ENCODE measurements around the gene PAX6.

PAX6 gene

DNA sequence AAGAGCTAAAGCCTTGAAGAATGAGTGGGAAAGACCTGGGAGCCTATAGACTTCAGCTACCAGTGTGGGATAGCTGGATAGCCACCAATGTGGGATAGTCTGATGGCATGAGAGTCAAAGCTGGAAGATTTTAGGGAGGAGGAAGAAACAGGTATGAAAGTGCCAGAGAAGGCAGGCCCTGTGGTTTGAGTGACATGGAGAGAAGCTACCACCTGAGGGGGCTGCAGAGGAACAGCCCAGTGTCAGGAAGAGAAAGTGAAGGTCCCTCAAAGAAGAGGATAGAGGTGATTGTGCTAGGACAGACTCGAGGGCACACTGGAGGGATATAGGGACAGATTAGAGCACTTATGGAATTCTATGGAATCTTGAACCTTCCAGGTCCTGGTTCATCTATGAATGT lies 23.1 kb upstream of the PAX6 start:
- no peaks in the 10 kb centered on the region for H3K27me3 ChIP-seq (ENCODE audit: insufficient read depth, low read depth)
- H3K4me1 ChIP-seq (ENCODE audit: low read depth, poor library complexity, severe bottlenecking), result no peaks in the 10 kb centered on the region
- H3K4me3 ChIP-seq (IDR thresholded peaks at IDR 0.05; ENCODE audit: insufficient read depth, low read depth, low read length), result no peak overlapping the region
- no peaks in the 10 kb centered on the region for H4K20me1 ChIP-seq (ENCODE audit: insufficient read depth)
- no peak overlapping the region for H3K9ac ChIP-seq
- H3K36me3 ChIP-seq (ENCODE audit: insufficient read depth), result no peaks in the 10 kb centered on the region
- no peaks in the 10 kb centered on the region for H3K79me2 ChIP-seq (ENCODE audit: insufficient read depth, low read depth)
- no peak overlapping the region for H2AFZ ChIP-seq (ENCODE audit: low read depth)
- TF ChIP-seq, protein P1, sequence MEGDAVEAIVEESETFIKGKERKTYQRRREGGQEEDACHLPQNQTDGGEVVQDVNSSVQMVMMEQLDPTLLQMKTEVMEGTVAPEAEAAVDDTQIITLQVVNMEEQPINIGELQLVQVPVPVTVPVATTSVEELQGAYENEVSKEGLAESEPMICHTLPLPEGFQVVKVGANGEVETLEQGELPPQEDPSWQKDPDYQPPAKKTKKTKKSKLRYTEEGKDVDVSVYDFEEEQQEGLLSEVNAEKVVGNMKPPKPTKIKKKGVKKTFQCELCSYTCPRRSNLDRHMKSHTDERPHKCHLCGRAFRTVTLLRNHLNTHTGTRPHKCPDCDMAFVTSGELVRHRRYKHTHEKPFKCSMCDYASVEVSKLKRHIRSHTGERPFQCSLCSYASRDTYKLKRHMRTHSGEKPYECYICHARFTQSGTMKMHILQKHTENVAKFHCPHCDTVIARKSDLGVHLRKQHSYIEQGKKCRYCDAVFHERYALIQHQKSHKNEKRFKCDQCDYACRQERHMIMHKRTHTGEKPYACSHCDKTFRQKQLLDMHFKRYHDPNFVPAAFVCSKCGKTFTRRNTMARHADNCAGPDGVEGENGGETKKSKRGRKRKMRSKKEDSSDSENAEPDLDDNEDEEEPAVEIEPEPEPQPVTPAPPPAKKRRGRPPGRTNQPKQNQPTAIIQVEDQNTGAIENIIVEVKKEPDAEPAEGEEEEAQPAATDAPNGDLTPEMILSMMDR (conservative IDR thresholded peaks at IDR 0.05; ENCODE audit: low read depth, low read length), result no peak
- H3K27ac ChIP-seq, result no peak overlapping the region
- H3K4me2 ChIP-seq, result no peak overlapping the region

DNA sequence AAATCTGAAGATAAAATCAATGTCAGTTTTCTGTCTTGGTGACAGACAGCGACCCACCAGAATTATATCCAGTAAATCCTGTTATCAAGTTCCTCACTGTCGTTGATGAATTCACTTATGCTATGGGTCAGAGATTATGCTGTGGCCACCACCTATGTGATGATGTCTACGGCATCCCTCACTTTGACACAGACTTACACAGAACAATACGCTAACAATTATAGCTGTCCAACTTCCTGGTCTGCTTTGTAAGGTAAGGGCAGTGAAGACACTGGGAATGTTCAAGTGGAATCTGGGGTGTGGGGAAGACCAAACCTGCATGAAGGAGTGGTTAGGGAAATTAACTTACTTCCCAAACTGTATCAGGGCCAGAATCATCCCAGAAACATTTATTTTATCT lies 19.3 kb upstream of the PAX6 start:
- Histone ChIP-seq H4K20me1 (ENCODE audit: insufficient read depth) (no peaks in the 10 kb centered on the region), H3K4me1 (ENCODE audit: low read depth, poor library complexity, severe bottlenecking) (no peaks in the 10 kb centered on the region), H3K36me3 (ENCODE audit: insufficient read depth) (no peaks in the 10 kb centered on the region), H2AFZ (ENCODE audit: low read depth) (no peak overlapping the region), H3K79me2 (ENCODE audit: insufficient read depth, low read depth) (no peaks in the 10 kb centered on the region), H3K27me3 (ENCODE audit: insufficient read depth, low read depth) (no peaks in the 10 kb centered on the region), H3K4me3 (IDR thresholded peaks at IDR 0.05; ENCODE audit: insufficient read depth, low read depth, low read length) (no peak overlapping the region), H3K4me2 (no peak overlapping the region), H3K27ac (no peak overlapping the region), H3K9ac (no peak overlapping the region)
- TF ChIP-seq, protein P1 (conservative IDR thresholded peaks at IDR 0.05; ENCODE audit: low read depth, low read length), result no peak

DNA sequence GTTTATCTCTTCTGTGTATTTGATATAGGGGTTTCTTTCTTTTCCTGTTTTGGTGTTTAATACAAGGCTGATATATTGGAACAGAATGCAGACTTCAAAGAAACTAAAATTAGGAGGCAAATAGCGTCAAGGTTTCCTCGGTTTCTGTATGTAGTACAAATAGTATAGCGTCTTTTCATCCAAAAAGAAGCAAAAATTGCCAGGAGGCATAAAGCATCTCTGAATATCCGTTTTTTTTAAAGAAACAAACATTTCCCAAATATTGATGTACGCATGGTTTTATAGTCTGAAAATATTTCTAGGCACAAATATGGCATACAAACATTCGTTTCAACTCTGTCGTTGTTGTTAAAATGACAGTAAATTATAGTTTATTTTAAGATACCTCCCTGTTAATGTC lies 17.1 kb upstream of the PAX6 start:
- TF ChIP-seq, protein P1 (conservative IDR thresholded peaks at IDR 0.05; ENCODE audit: low read depth, low read length), result no peak
- no peak overlapping the region for H3K4me2 ChIP-seq
- H3K4me1 ChIP-seq (ENCODE audit: low read depth, poor library complexity, severe bottlenecking), result no peaks in the 10 kb centered on the region
- H2AFZ ChIP-seq (ENCODE audit: low read depth), result no peak overlapping the region
- H3K27me3 ChIP-seq (ENCODE audit: insufficient read depth, low read depth), result no peaks in the 10 kb centered on the region
- H3K9ac ChIP-seq, result no peak overlapping the region
- H3K36me3 ChIP-seq (ENCODE audit: insufficient read depth), result no peaks in the 10 kb centered on the region
- no peaks in the 10 kb centered on the region for H4K20me1 ChIP-seq (ENCODE audit: insufficient read depth)
- no peaks in the 10 kb centered on the region for H3K79me2 ChIP-seq (ENCODE audit: insufficient read depth, low read depth)
- no peak overlapping the region for H3K4me3 ChIP-seq (IDR thresholded peaks at IDR 0.05; ENCODE audit: insufficient read depth, low read depth, low read length)
- no peak overlapping the region for H3K27ac ChIP-seq

DNA sequence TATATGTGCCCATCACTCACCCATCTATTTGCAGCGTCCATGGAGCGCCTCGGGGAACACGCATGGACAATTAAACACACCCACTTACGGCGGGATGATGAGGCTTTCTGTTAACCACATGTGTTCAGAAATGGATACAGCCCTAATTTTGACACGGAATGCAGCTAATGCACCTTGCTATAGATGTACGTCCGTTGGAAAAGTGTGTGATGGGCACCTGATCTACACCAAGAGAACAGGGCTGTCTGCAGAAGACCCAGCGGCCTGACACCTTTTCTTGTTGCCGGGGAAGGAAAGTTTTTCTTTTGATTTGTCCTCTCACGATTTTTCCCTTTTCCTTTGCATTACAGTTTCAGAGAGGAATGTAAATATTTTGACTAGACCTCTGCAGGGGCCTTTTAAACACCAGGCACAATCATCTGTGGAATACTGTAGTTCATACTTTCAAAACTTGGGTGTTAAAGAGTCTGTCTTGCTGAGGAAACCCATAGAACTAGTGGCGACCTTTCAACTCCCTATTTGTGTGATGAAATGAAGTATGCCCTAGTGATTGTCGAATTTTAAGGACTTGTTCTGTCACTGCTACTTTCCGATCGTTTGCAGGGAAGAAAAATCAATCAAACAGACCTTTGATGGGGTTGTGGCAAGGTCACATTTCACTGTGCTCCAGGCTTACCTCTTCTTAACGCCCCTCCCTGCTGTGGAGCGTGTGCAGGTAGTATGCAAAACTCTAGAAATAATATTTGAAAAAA lies 16.5 kb upstream of the PAX6 start:
- H3K27ac ChIP-seq, result no peak overlapping the region
- H2AFZ ChIP-seq (ENCODE audit: low read depth), result no peak overlapping the region
- no peaks in the 10 kb centered on the region for H3K27me3 ChIP-seq (ENCODE audit: insufficient read depth, low read depth)
- TF ChIP-seq, protein P1 (conservative IDR thresholded peaks at IDR 0.05; ENCODE audit: low read depth, low read length), result no peak
- H3K9ac ChIP-seq, result no peak overlapping the region
- H3K4me2 ChIP-seq, result no peak overlapping the region
- H3K36me3 ChIP-seq (ENCODE audit: insufficient read depth), result no peaks in the 10 kb centered on the region
- no peaks in the 10 kb centered on the region for H4K20me1 ChIP-seq (ENCODE audit: insufficient read depth)
- no peak overlapping the region for H3K4me3 ChIP-seq (IDR thresholded peaks at IDR 0.05; ENCODE audit: insufficient read depth, low read depth, low read length)
- no peaks in the 10 kb centered on the region for H3K4me1 ChIP-seq (ENCODE audit: low read depth, poor library complexity, severe bottlenecking)
- no peaks in the 10 kb centered on the region for H3K79me2 ChIP-seq (ENCODE audit: insufficient read depth, low read depth)

All from KMS-11 (cell line).